ENCODE results near the gene MYOZ1.

MYOZ1 gene

GRCh38 chr10:73597346-73597745, 43.9 kb downstream of the MYOZ1 start:
- no peak for DNase-seq (ENCODE audit: low spot score)

- DNase-seq (ENCODE audit: low spot score) = no peak
Observed at GRCh38 chr10:73593812-73594211, 47.5 kb downstream of the MYOZ1 start.

- DNase-seq (ENCODE audit: low spot score) = no peak
Observed at GRCh38 chr10:73593110-73593509, 48.2 kb downstream of the MYOZ1 start.

- DNase-seq (ENCODE audit: low spot score) = peak; percentile 59
Observed at GRCh38 chr10:73591935-73592699, 49.2 kb downstream of the MYOZ1 start.

- DNase-seq (ENCODE audit: low spot score) = peak; percentile 45
Observed at GRCh38 chr10:73590881-73591799, 50.1 kb downstream of the MYOZ1 start, which contains the start of gene USP54. Gene USP54 (minus strand): TSS chr10:73591342. CDS start chr10:73575658, 15,684 bp downstream.

- DNase-seq (ENCODE audit: low spot score) = no peak
Observed at GRCh38 chr10:73589563-73590126, 51.6 kb downstream of the MYOZ1 start.

- DNase-seq (ENCODE audit: low spot score) = no peak
Observed at GRCh38 chr10:73588656-73589055, 52.6 kb downstream of the MYOZ1 start.

- no peak for DNase-seq (ENCODE audit: low spot score)
Observed at GRCh38 chr10:73586583-73586984, 54.7 kb downstream of the MYOZ1 start.

- no peak for DNase-seq (ENCODE audit: low spot score)
Observed at GRCh38 chr10:73585327-73585726, 55.9 kb downstream of the MYOZ1 start.

GRCh38 chr10:73584737-73585136, 56.5 kb downstream of the MYOZ1 start:
- no peak for DNase-seq (ENCODE audit: low spot score)

GRCh38 chr10:73581918-73582317, 59.4 kb downstream of the MYOZ1 start:
- no peak for DNase-seq (ENCODE audit: low spot score)
